GM23338 (cell line): Measurements from ENCODE around the gene ARHGEF40. TPM values are rescaled to one million over a fixed set of nuclear protein-coding genes. Genes with fewer than 3 reads are reported as not detected.

Source experiments
- ATAC-seq: fragments of 200-7000 bp; cut with Tn5 transposase; 3 replicates; pipeline ENCODE4 v1.9.1; 2020
- DNase-seq: peaks from one replicate; pipeline ENCODE4 v3.0.0-alpha.2; 2015; ENCODE audit warnings: low spot score
- H2AFZ ChIP-seq: fragments of 200-600 bp; sonication (generic); 2 replicates; pipeline ENCODE4 v1.8.0; 2016; ENCODE audit warnings: antibody characterized with exemption, mild to moderate bottlenecking, moderate library complexity
- H3F3A ChIP-seq: fragments of 200-600 bp; sonication (generic); replicated peaks from 2 replicates; pipeline ENCODE4 v1.8.0; 2017; ENCODE audit warnings: antibody characterized with exemption, mixed run types, low read depth
- H3K27ac ChIP-seq: fragments of 200-600 bp; sonication (generic); 2 replicates; pipeline ENCODE4 v1.6.1; 2016; ENCODE audit warnings: low read depth
- H3K27me3 ChIP-seq: fragments of 200-600 bp; sonication (generic); 2 replicates; pipeline ENCODE4 v1.8.0; 2016; ENCODE audit warnings: mild to moderate bottlenecking, mixed run types, moderate library complexity; ENCODE audit not compliant: insufficient read depth
- H3K36me3 ChIP-seq: fragments of 200-600 bp; sonication (generic); 2 replicates; pipeline ENCODE4 v1.8.0; 2016; ENCODE audit warnings: mild to moderate bottlenecking; ENCODE audit not compliant: insufficient read depth
- H3K4me1 ChIP-seq: fragments of 200-600 bp; sonication (generic); 2 replicates; pipeline ENCODE4 v1.8.0; 2016; ENCODE audit warnings: mild to moderate bottlenecking, moderate library complexity; ENCODE audit not compliant: insufficient read depth
- H3K4me2 ChIP-seq: fragments of 200-600 bp; sonication (generic); 2 replicates; pipeline ENCODE4 v1.7.1; 2017; ENCODE audit warnings: mixed run types
- H3K4me3 ChIP-seq: fragments of 200-600 bp; sonication (generic); 2 replicates; pipeline ENCODE4 v1.6.1; 2016; ENCODE audit warnings: mixed run types
- H3K79me2 ChIP-seq: fragments of 200-600 bp; sonication (generic); replicated peaks from 2 replicates; pipeline ENCODE4 v1.8.0; 2017; ENCODE audit warnings: mild to moderate bottlenecking; ENCODE audit not compliant: insufficient read depth
- H3K9me2 ChIP-seq: fragments of 200-600 bp; sonication (generic); 2 replicates; pipeline ENCODE4 v1.8.0; 2017; ENCODE audit not compliant: insufficient read depth
- H4K20me1 ChIP-seq: fragments of 200-600 bp; sonication (generic); replicated peaks from 2 replicates; pipeline ENCODE4 v1.8.0; 2017; ENCODE audit warnings: mild to moderate bottlenecking; ENCODE audit not compliant: insufficient read depth
- H3K27ac Mint-ChIP-seq: 2 replicates; pipeline ENCODE4 v1.8.0; 2020; ENCODE audit warnings: inconsistent platforms, mild to moderate bottlenecking, moderate library complexity, mixed read lengths
- H3K27me3 Mint-ChIP-seq: 3 replicates; pipeline ENCODE4 v1.8.0; 2022; ENCODE audit warnings: low read depth, mild to moderate bottlenecking, moderate library complexity, mixed read lengths, inconsistent platforms; ENCODE audit not compliant: insufficient read depth, poor library complexity
- H3K36me3 Mint-ChIP-seq: 3 replicates; pipeline ENCODE4 v1.8.0; 2021; ENCODE audit warnings: low read depth, mild to moderate bottlenecking, inconsistent platforms, moderate library complexity, mixed read lengths
- H3K4me1 Mint-ChIP-seq: 3 replicates; pipeline ENCODE4 v1.8.0; 2020; ENCODE audit warnings: mild to moderate bottlenecking, inconsistent platforms, mixed read lengths
- H3K4me3 Mint-ChIP-seq: 3 replicates; pipeline ENCODE4 v1.8.0; 2021; ENCODE audit warnings: moderate library complexity, mild to moderate bottlenecking, inconsistent platforms, mixed read lengths
- H3K9me3 Mint-ChIP-seq: 3 replicates; pipeline ENCODE4 v1.8.0; 2020; ENCODE audit warnings: moderate library complexity, mild to moderate bottlenecking, inconsistent platforms, mixed read lengths
- CREB1 ChIP-seq: fragments of 250-450 bp; sonication (Bioruptor Pico); IDR thresholded peaks from 2 replicates; pipeline ENCODE4 v1.5.0; 2020; ENCODE audit warnings: low read depth, mild to moderate bottlenecking, moderate library complexity
- CTCF ChIP-seq, 2 experiments: fragments of 200-600 bp in 1 of 2; sonication (generic) in 1 of 2; conservative IDR thresholded peaks; 2 replicates each; pipeline versions ENCODE4 v1.5.1 to v1.6.1; 2016 to 2017; ENCODE audit warnings: antibody characterized with exemption in 2 of 2, low read depth in 2 of 2, mild to moderate bottlenecking in 2 of 2, moderate library complexity in 1 of 2
- EZH2 ChIP-seq: fragments of 200-600 bp; sonication (generic); IDR thresholded peaks from one replicate; pipeline ENCODE4 v1.8.0; 2017; ENCODE audit warnings: antibody characterized with exemption, mild to moderate bottlenecking, low read depth; ENCODE audit not compliant: unreplicated experiment
- JUNB ChIP-seq: IDR thresholded peaks from one replicate; pipeline ENCODE4 v1.6.1; 2016; ENCODE audit warnings: antibody characterized with exemption; ENCODE audit not compliant: unreplicated experiment
- REST ChIP-seq: IDR thresholded peaks from one replicate; pipeline ENCODE4 v1.6.1; 2018; ENCODE audit warnings: antibody characterized with exemption; ENCODE audit not compliant: unreplicated experiment
- STAT1 ChIP-seq: IDR thresholded peaks from one replicate; pipeline ENCODE4 v1.6.1; 2016; ENCODE audit warnings: antibody characterized with exemption; ENCODE audit not compliant: unreplicated experiment
- ZNF114 ChIP-seq: fragments of 250-450 bp; sonication (Bioruptor Pico); IDR thresholded peaks from 2 replicates; pipeline ENCODE4 v1.5.0; 2020; ENCODE audit warnings: mild to moderate bottlenecking, moderate library complexity
- ZNF331 ChIP-seq: fragments of 250-450 bp; sonication (Bioruptor Pico); IDR thresholded peaks from 2 replicates; pipeline ENCODE4 v1.5.0; 2020; ENCODE audit warnings: low read depth, mild to moderate bottlenecking, moderate library complexity
- polyA plus RNA-seq: library from polyadenylated mRNA; unstranded; fragments of >200 nt; fragmentation: Nextera tagmentation; extraction: Ambion mirVana; gene quantifications from 2 replicates; pipeline ENCODE4 v1.2.1, GENCODE V29; 2016
- total RNA-seq: library from RNA; depleted of rRNA; stranded (reverse); fragments of >200 nt; shearing (Covaris generic); gene quantifications from 2 replicates; pipeline ENCODE4 v1.2.3, GENCODE V29; 2014

The ARHGEF40 gene
- total and polyA plus RNA-seq, 2 experiments from 2014 or later = 17.7 to 44.6 TPM

- peaks cover 40% of the 10 kb centered on the region for H3F3A ChIP-seq
- peaks cover 22% of the 10 kb centered on the region for H3K36me3 ChIP-seq
- peak overlapping the region; percentile 59; the same call in 1 of the 3 replicates for H3K4me3 Mint-ChIP-seq
- peaks cover 22% of the 10 kb centered on the region for H3K79me2 ChIP-seq
- H3K27me3 Mint-ChIP-seq = peaks cover 42% of the 10 kb centered on the region
- peak overlapping the region; percentile 73 for H3K27ac ChIP-seq
- peaks cover 36% of the 10 kb centered on the region for H3K4me1 ChIP-seq
- H4K20me1 ChIP-seq = peaks cover 26% of the 10 kb centered on the region
- H3K4me1 Mint-ChIP-seq = peaks cover 67% of the 10 kb centered on the region
- no peaks in the 10 kb centered on the region for H3K9me2 ChIP-seq
- peaks cover 70% of the 10 kb centered on the region for H3K36me3 Mint-ChIP-seq
- DNase-seq = no peak
- no peaks in the 10 kb centered on the region for H3K27me3 ChIP-seq
- peaks cover 11% of the 10 kb centered on the region; the same call in 2 of the 3 replicates for H3K9me3 Mint-ChIP-seq
- peak in 1 of 2 experiments; percentile 8; a peak in 1 of 4 replicates for TF ChIP-seq CTCF (conservative IDR thresholded peaks at IDR 0.05; ENCODE audit: low read depth in 2 of 2)
- TF ChIP-seq ZNF114 (CRISPR knock-in tag) = no peak
- H2AFZ ChIP-seq = no peak overlapping the region
- no peak for ATAC-seq
- H3K4me2 ChIP-seq = no peak overlapping the region
- H3K27ac Mint-ChIP-seq = peak overlapping the region; percentile 82
- H3K4me3 ChIP-seq = no peak overlapping the region
Measured at GRCh38 chr14:21090940-21091663, 21.0 kb downstream of the ARHGEF40 start.

- no peak for DNase-seq
- no peak overlapping the region for H3K4me3 ChIP-seq
- H3K79me2 ChIP-seq = peaks cover 29% of the 10 kb centered on the region
- H2AFZ ChIP-seq = no peak overlapping the region
- TF ChIP-seq CTCF (conservative IDR thresholded peaks at IDR 0.05; ENCODE audit: low read depth in 2 of 2) = no peak
- no peak for TF ChIP-seq CREB1
- TF ChIP-seq STAT1 = no peak
- no peak for TF ChIP-seq JUNB
- no peak for TF ChIP-seq EZH2
- TF ChIP-seq ZNF331 = no peak
- TF ChIP-seq REST = no peak
- Mint-ChIP-seq H3K9me3 (peaks cover 11% of the 10 kb centered on the region; the same call in 2 of the 3 replicates), H3K27me3 (peaks cover 42% of the 10 kb centered on the region), H3K27ac (peak overlapping the region; percentile 82; the same call in 1 of the 2 replicates), H3K36me3 (peaks cover 62% of the 10 kb centered on the region), H3K4me3 (peak overlapping the region; percentile 59; the same call in 1 of the 3 replicates), H3K4me1 (peaks cover 69% of the 10 kb centered on the region)
- no peak overlapping the region; the same call in 1 of the 2 replicates for H3K4me2 ChIP-seq
- peaks cover 17% of the 10 kb centered on the region for H3K36me3 ChIP-seq
- no peak for ATAC-seq
- H3K9me2 ChIP-seq = no peaks in the 10 kb centered on the region
- no peaks in the 10 kb centered on the region for H3K27me3 ChIP-seq
- H3K4me1 ChIP-seq = peaks cover 44% of the 10 kb centered on the region
- H3F3A ChIP-seq = peaks cover 39% of the 10 kb centered on the region
- peaks cover 19% of the 10 kb centered on the region for H4K20me1 ChIP-seq
- H3K27ac ChIP-seq = no peak overlapping the region; the same call in 1 of the 2 replicates
Measured at GRCh38 chr14:21091821-21092272, 21.7 kb downstream of the ARHGEF40 start.
